Naive B cell (primary cell): ENCODE data around the gene PCSK6. TPM values are rescaled to one million over a fixed set of nuclear protein-coding genes. Genes with fewer than 3 reads are reported as not detected.
A peak's percentile ranks its signal among the peaks of the same experiment; 100 is the strongest.

Experiments used
- ATAC-seq, 2 donors: fragments of 150-1000 bp; cut with Tn5 transposase; 2 replicates each; pipeline ENCODE4 v1.10.0; 2021; ENCODE audit warnings: low read depth in 2 of 2, mild to moderate bottlenecking in 2 of 2, moderate library complexity in 2 of 2
- DNase-seq: peaks from one replicate; pipeline ENCODE4 v3.0.0; 2022
- H3K27ac Mint-ChIP-seq, 6 donors: one replicate each; pipeline ENCODE4 v1.8.0; 2020 to 2022; ENCODE audit warnings: mild to moderate bottlenecking in 6 of 6, mixed read lengths in 6 of 6, moderate library complexity in 5 of 6, inconsistent platforms in 2 of 6
- H3K27me3 Mint-ChIP-seq, 3 donors: one replicate each; pipeline ENCODE4 v1.8.0; 2021 to 2022; ENCODE audit warnings: mixed read lengths in 3 of 3, mild to moderate bottlenecking in 1 of 3
- H3K36me3 Mint-ChIP-seq, 2 donors: one replicate each; pipeline ENCODE4 v1.8.0; 2020 to 2022; ENCODE audit warnings: mixed read lengths in 2 of 2, inconsistent platforms in 1 of 2, mild to moderate bottlenecking in 1 of 2
- H3K4me1 Mint-ChIP-seq, 3 donors: one replicate each; pipeline ENCODE4 v1.8.0; 2020 to 2022; ENCODE audit warnings: mixed read lengths in 3 of 3, inconsistent platforms in 1 of 3, mild to moderate bottlenecking in 1 of 3, moderate library complexity in 1 of 3
- H3K4me3 Mint-ChIP-seq, 8 donors: one replicate each; pipeline ENCODE4 v1.8.0; 2020 to 2022; ENCODE audit warnings: mild to moderate bottlenecking in 8 of 8, mixed read lengths in 8 of 8, moderate library complexity in 8 of 8, inconsistent platforms in 2 of 8
- H3K9me3 Mint-ChIP-seq, 7 donors: one replicate each; pipeline ENCODE4 v1.8.0; 2020 to 2022; ENCODE audit warnings: mixed read lengths in 7 of 7, mild to moderate bottlenecking in 5 of 7, inconsistent platforms in 2 of 7, moderate library complexity in 1 of 7
- polyA plus RNA-seq, 6 donors: library from polyadenylated mRNA; unstranded; fragments of 300-500 nt; fragmentation: Illumina TruSeq; gene quantifications; one replicate each; pipeline ENCODE4 v1.2.3, GENCODE V29; 2021; ENCODE audit warnings: low read depth in 6 of 6

PCSK6 gene
- polyA plus RNA-seq, 6 donors from 2014 or later, result 0.78 to 1.4 (median 0.96) TPM; not detected in 1

GRCh38 chr15:101267320-101268104, 222.0 kb downstream of the PCSK6 start:
- no peak overlapping the region for H3K27ac Mint-ChIP-seq
- H3K9me3 Mint-ChIP-seq, result no peaks in the 10 kb centered on the region
- peaks cover 12 to 17% of the 10 kb centered on the region in 2 donors for H3K36me3 Mint-ChIP-seq
- ATAC-seq (no peak), DNase-seq (no peak)
- H3K4me3 Mint-ChIP-seq, result no peak overlapping the region
- H3K27me3 Mint-ChIP-seq, result peaks cover 0 to 6% (median 0%) of the 10 kb centered on the region in 3 donors
- H3K4me1 Mint-ChIP-seq, result no peaks in the 10 kb centered on the region

GRCh38 chr15:101266787-101267186, 222.7 kb downstream of the PCSK6 start:
- Mint-ChIP-seq H3K27ac (no peak overlapping the region), H3K36me3 (peaks cover 10 to 17% of the 10 kb centered on the region in 2 donors), H3K9me3 (no peaks in the 10 kb centered on the region), H3K27me3 (peaks cover 0 to 12% (median 0%) of the 10 kb centered on the region in 3 donors), H3K4me1 (no peaks in the 10 kb centered on the region), H3K4me3 (no peak overlapping the region)
- no peak for DNase-seq
- ATAC-seq, result no peak

GRCh38 chr15:101266034-101266433, 223.5 kb downstream of the PCSK6 start:
- Mint-ChIP-seq H3K9me3 (no peaks in the 10 kb centered on the region), H3K4me1 (no peaks in the 10 kb centered on the region), H3K27me3 (peaks cover 0 to 12% (median 0%) of the 10 kb centered on the region in 3 donors), H3K36me3 (peaks cover 4 to 11% of the 10 kb centered on the region in 2 donors), H3K27ac (peak overlapping the region in 3 of 6 donors; percentile 24 to 81 (median 30)), H3K4me3 (no peak overlapping the region)
- ATAC-seq (no peak), DNase-seq (no peak)

- ATAC-seq, result no peak
- H3K27ac Mint-ChIP-seq, result no peak overlapping the region
- H3K27me3 Mint-ChIP-seq, result peaks cover 0 to 18% (median 4%) of the 10 kb centered on the region in 3 donors
- no peaks in the 10 kb centered on the region for H3K9me3 Mint-ChIP-seq
- DNase-seq, result no peak
- H3K4me3 Mint-ChIP-seq, result no peak overlapping the region
- no peaks in the 10 kb centered on the region for H3K4me1 Mint-ChIP-seq
- peaks cover 3 to 9% of the 10 kb centered on the region in 2 donors for H3K36me3 Mint-ChIP-seq
Measured at GRCh38 chr15:101264911-101265641, 224.4 kb downstream of the PCSK6 start.

- Mint-ChIP-seq H3K4me1 (no peaks in the 10 kb centered on the region), H3K27me3 (peaks cover 0 to 27% (median 7%) of the 10 kb centered on the region in 3 donors), H3K9me3 (no peaks in the 10 kb centered on the region), H3K4me3 (no peak overlapping the region), H3K27ac (no peak overlapping the region), H3K36me3 (peaks cover 0 to 2% of the 10 kb centered on the region in 2 donors)
- no peak for DNase-seq
- ATAC-seq, result no peak
Measured at GRCh38 chr15:101264011-101264410, 225.5 kb downstream of the PCSK6 start.

GRCh38 chr15:101262551-101262950, 227.0 kb downstream of the PCSK6 start:
- Mint-ChIP-seq H3K4me3 (no peak overlapping the region), H3K36me3 (no peaks in the 10 kb centered on the region), H3K27ac (no peak overlapping the region), H3K27me3 (peaks cover 0 to 27% (median 11%) of the 10 kb centered on the region in 3 donors), H3K9me3 (no peaks in the 10 kb centered on the region), H3K4me1 (peaks cover 3 to 5% (median 3%) of the 10 kb centered on the region in 3 donors)
- DNase-seq (no peak), ATAC-seq (no peak)

GRCh38 chr15:101258238-101259144, 231.0 kb downstream of the PCSK6 start:
- peak overlapping the region in 1 of 6 donors; percentile 59 for H3K27ac Mint-ChIP-seq
- peaks cover 0 to 27% (median 11%) of the 10 kb centered on the region in 3 donors for H3K27me3 Mint-ChIP-seq
- DNase-seq, result peak; percentile 52

GRCh38 chr15:101256757-101257156, 232.8 kb downstream of the PCSK6 start:
- Mint-ChIP-seq H3K9me3 (no peaks in the 10 kb centered on the region), H3K4me1 (peaks cover 3 to 11% (median 10%) of the 10 kb centered on the region in 3 donors), H3K27me3 (peaks cover 0 to 15% (median 11%) of the 10 kb centered on the region in 3 donors), H3K4me3 (no peak overlapping the region), H3K36me3 (no peaks in the 10 kb centered on the region), H3K27ac (no peak overlapping the region)
- DNase-seq (no peak), ATAC-seq (no peak)

More at GRCh38 chr15:101258238-101259144, 231.0 kb downstream of the PCSK6 start:
- peak overlapping the region in 1 of 8 donors; percentile 44 for H3K4me3 Mint-ChIP-seq
- H3K36me3 Mint-ChIP-seq, result no peaks in the 10 kb centered on the region
- H3K4me1 Mint-ChIP-seq, result peaks cover 3 to 5% (median 3%) of the 10 kb centered on the region in 3 donors
- H3K9me3 Mint-ChIP-seq, result no peaks in the 10 kb centered on the region
- peak; percentile 53 to 70 for ATAC-seq

GRCh38 chr15:101255615-101256241, 233.8 kb downstream of the PCSK6 start:
- Mint-ChIP-seq H3K9me3 (no peaks in the 10 kb centered on the region), H3K36me3 (no peaks in the 10 kb centered on the region), H3K27ac (peak overlapping the region in 1 of 6 donors; percentile 32), H3K27me3 (peaks cover 0 to 15% (median 11%) of the 10 kb centered on the region in 3 donors), H3K4me3 (peak overlapping the region in 1 of 8 donors; percentile 8), H3K4me1 (peaks cover 3 to 13% (median 11%) of the 10 kb centered on the region in 3 donors)
- DNase-seq, result no peak
- ATAC-seq, result no peak

- no peaks in the 10 kb centered on the region for H3K9me3 Mint-ChIP-seq
- peak overlapping the region in 1 of 8 donors; percentile 8 for H3K4me3 Mint-ChIP-seq
- ATAC-seq (no peak), DNase-seq (no peak)
- peaks cover 0 to 9% (median 7%) of the 10 kb centered on the region in 3 donors for H3K27me3 Mint-ChIP-seq
- no peaks in the 10 kb centered on the region for H3K36me3 Mint-ChIP-seq
- H3K27ac Mint-ChIP-seq, result no peak overlapping the region
- peaks cover 9 to 20% (median 18%) of the 10 kb centered on the region in 3 donors for H3K4me1 Mint-ChIP-seq
Measured at GRCh38 chr15:101255051-101255395, 234.5 kb downstream of the PCSK6 start.

GRCh38 chr15:101254157-101255050, 235.1 kb downstream of the PCSK6 start:
- no peaks in the 10 kb centered on the region for H3K36me3 Mint-ChIP-seq
- peak overlapping the region in 1 of 8 donors; percentile 89 for H3K4me3 Mint-ChIP-seq
- DNase-seq (no peak), ATAC-seq (no peak)
- no peaks in the 10 kb centered on the region for H3K9me3 Mint-ChIP-seq
- H3K27me3 Mint-ChIP-seq, result peaks cover 0 to 5% (median 3%) of the 10 kb centered on the region in 3 donors
- H3K4me1 Mint-ChIP-seq, result peaks cover 11 to 27% (median 24%) of the 10 kb centered on the region in 3 donors
- H3K27ac Mint-ChIP-seq, result peak overlapping the region in 1 of 6 donors; percentile 80
